Endothelial cell of umbilical vein (primary cell): ENCODE data around the gene MPPE1. TPM values are rescaled to one million over a fixed set of nuclear protein-coding genes. Genes with fewer than 3 reads are reported as not detected.
A peak's percentile ranks its signal among the peaks of the same experiment; 100 is the strongest.

ENCODE experiments used
- BruUV-seq: library from RNA; stranded (reverse); fragments of 400-500 nt; replicated peaks from 2 replicates; lab custom pipeline; 2021; lab: Mats Ljungman, UMichigan
- CTCF ChIA-PET: fragments of 300-600, 350-600 bp; sonication (Branson Sonifier 250); formaldehyde crosslinking; loops from one replicate; lab custom pipeline; 2021; ENCODE audit warnings: antibody characterized with exemption, inconsistent platforms; lab: Charles Lee
- POLR2A ChIA-PET: fragments of 300-600, 350-600 bp; sonication (Branson Sonifier 250); formaldehyde crosslinking; loops from one replicate; lab custom pipeline; 2021; ENCODE audit warnings: antibody characterized with exemption, inconsistent platforms; lab: Charles Lee
- DNase-seq: peaks from one replicate; pipeline ENCODE4 v3.0.0-alpha.2; 2011; ENCODE audit warnings: low read depth, low spot score
- FAIRE-seq: peaks from 2 replicates; lab custom pipeline; 2011; peaks lifted over from hg19 to GRCh38; lab: Jason Lieb, UNC
- H2AFZ ChIP-seq: 2 replicates; pipeline ENCODE4 v1.6.0; 2012; ENCODE audit warnings: low read depth, low read length, control low read depth, inconsistent platforms
- H3K27ac ChIP-seq: 2 replicates; pipeline ENCODE4 v1.5.1; 2011; ENCODE audit warnings: low read depth, mild to moderate bottlenecking, control low read depth, low read length, moderate library complexity; ENCODE audit not compliant: insufficient read depth
- H3K27me3 ChIP-seq, 2 experiments: 2 replicates each; pipeline versions ENCODE4 v1.6.0 to v1.6.1; 2011; ENCODE audit warnings: low read length in 2 of 2, mixed read lengths in 1 of 2; ENCODE audit not compliant: control insufficient read depth in 2 of 2, insufficient read depth in 2 of 2
- H3K36me3 ChIP-seq, 2 experiments: 2 replicates in 1 of 2; 3 replicates in 1 of 2; pipeline ENCODE4 v1.5.1; 2011; ENCODE audit warnings: low read length in 2 of 2, mild to moderate bottlenecking in 1 of 2, moderate library complexity in 1 of 2; ENCODE audit not compliant: control insufficient read depth in 2 of 2, insufficient read depth in 2 of 2; ENCODE audit errors: extremely low read depth in 1 of 2
- H3K4me1 ChIP-seq: 3 replicates; pipeline ENCODE4 v1.5.1; 2011; ENCODE audit warnings: mild to moderate bottlenecking, low read length; ENCODE audit not compliant: control insufficient read depth, insufficient read depth; ENCODE audit errors: extremely low read depth
- H3K4me2 ChIP-seq: 2 replicates; pipeline ENCODE4 v1.6.1; 2011; ENCODE audit warnings: low read length, control low read depth, mixed read lengths; ENCODE audit not compliant: insufficient read depth
- H3K4me3 ChIP-seq, 3 experiments: fragments of 200-600 bp in 1 of 3; sonication (generic), shearing (Covaris generic) in 1 of 3; replicated peaks in 1 of 3; 2 replicates each; pipeline ENCODE4 v1.5.1; 2011 to 2016; ENCODE audit warnings: control low read depth in 3 of 3, low read length in 3 of 3, mild to moderate bottlenecking in 2 of 3, inconsistent platforms in 1 of 3, low read depth in 1 of 3, moderate library complexity in 1 of 3; ENCODE audit not compliant: insufficient read depth in 1 of 3
- H3K79me2 ChIP-seq: 2 replicates; pipeline ENCODE4 v1.6.0; 2012; ENCODE audit warnings: low read length, inconsistent platforms; ENCODE audit not compliant: control insufficient read depth, insufficient read depth
- H3K9ac ChIP-seq: replicated peaks from 2 replicates; pipeline ENCODE3; 2011; ENCODE audit warnings: low read length, control low read depth; ENCODE audit not compliant: insufficient read depth; ENCODE audit errors: extremely low read depth
- H3K9me1 ChIP-seq: replicated peaks from 3 replicates; pipeline ENCODE4 v1.6.0; 2011; ENCODE audit warnings: mild to moderate bottlenecking, low read length; ENCODE audit not compliant: control insufficient read depth, insufficient read depth; ENCODE audit errors: extremely low read depth
- H3K9me3 ChIP-seq: replicated peaks from 2 replicates; pipeline ENCODE4 v1.5.1; 2012; ENCODE audit warnings: low read length, inconsistent platforms; ENCODE audit not compliant: control insufficient read depth, insufficient read depth
- H4K20me1 ChIP-seq: replicated peaks from 2 replicates; pipeline ENCODE3; 2011; ENCODE audit warnings: mild to moderate bottlenecking, low read length; ENCODE audit not compliant: control insufficient read depth, insufficient read depth; ENCODE audit errors: extremely low read depth
- EZH2 ChIP-seq: IDR thresholded peaks from 2 replicates; pipeline ENCODE4 v1.6.1; 2012; ENCODE audit warnings: borderline replicate concordance, low read depth, mild to moderate bottlenecking, moderate library complexity, low read length, inconsistent platforms; ENCODE audit not compliant: severe bottlenecking
- FOS ChIP-seq: IDR thresholded peaks from 2 replicates; pipeline ENCODE4 v1.6.1; 2011; ENCODE audit warnings: mild to moderate bottlenecking, low read length, moderate library complexity, borderline replicate concordance; ENCODE audit not compliant: insufficient read depth
- GATA2 ChIP-seq: IDR thresholded peaks from 2 replicates; pipeline ENCODE4 v1.7.0; 2011; ENCODE audit warnings: low read depth, mild to moderate bottlenecking, moderate library complexity, mixed read lengths, low read length; ENCODE audit not compliant: insufficient read length, insufficient read depth
- JUN ChIP-seq: IDR thresholded peaks from 2 replicates; pipeline ENCODE4 v1.6.1; 2011; ENCODE audit warnings: borderline replicate concordance, low read depth; ENCODE audit not compliant: insufficient read length, insufficient read depth
- MYC ChIP-seq: IDR thresholded peaks from one replicate; pipeline ENCODE4 v1.6.1; 2011; ENCODE audit warnings: mild to moderate bottlenecking, low read depth, low read length
- POLR2A ChIP-seq: IDR thresholded peaks from 2 replicates; pipeline ENCODE4 v1.6.1; 2012; ENCODE audit warnings: low read depth, mild to moderate bottlenecking, control low read depth, low read length
- POLR2AphosphoS5 ChIP-seq: IDR thresholded peaks from 2 replicates; pipeline ENCODE4 v1.6.1; 2012; ENCODE audit warnings: low read depth, mild to moderate bottlenecking, control low read depth, low read length, moderate library complexity; ENCODE audit not compliant: insufficient read depth
- dilution Hi-C: fragments of 300-500 bp; cut with MboI; formaldehyde crosslinking; loops from one replicate; pipeline ENCODE4 v1.15.0; 2019; ENCODE audit warnings: low sequenced_read_pairs; ENCODE audit not compliant: extremely low pct_ligation_motif_present
- intact Hi-C: fragments of 100-400 bp; cut with micrococcal nuclease; formaldehyde crosslinking; loops from one replicate; pipeline ENCODE4 v1.10.0; 2022
- polyA plus RNA-seq, 4 experiments: library from polyadenylated mRNA; depleted of rRNA in 3 of 4; stranded (reverse) in 3 of 4; unstranded in 1 of 4; fragments of >200 nt; gene quantifications; 2 replicates each; pipeline versions ENCODE4 v1.2.1 to v1.2.3, GENCODE V29; 2011 to 2012; ENCODE audit warnings: missing spikeins in 1 of 4
- total RNA-seq: library from RNA; stranded (reverse); gene quantifications from 2 replicates; pipeline ENCODE4 v1.2.3, GENCODE V29; 2021
- TF ChIP-seq, protein P1 (sequence below), 2 donors: IDR thresholded peaks; 1 replicate in 1 of 2; 2 replicates in 1 of 2; pipeline ENCODE4 v1.5.1; 2011; ENCODE audit warnings: low read length in 2 of 2, mild to moderate bottlenecking in 2 of 2, moderate library complexity in 2 of 2, control low read depth in 1 of 2, inconsistent platforms in 1 of 2, low read depth in 1 of 2; ENCODE audit not compliant: insufficient read depth in 1 of 2; ENCODE audit errors: extremely low read depth in 1 of 2
- TF ChIP-seq, protein P2 (sequence below): IDR thresholded peaks from 2 replicates; pipeline ENCODE4 v1.6.1; 2011; ENCODE audit not compliant: insufficient read depth, insufficient read length

The MPPE1 gene
- total and polyA plus RNA-seq, 2 donors (not counting 3 experiments of a cell fraction or from before 2014, with no cell fraction given) = 13.4 to 30.6 TPM

DNA sequence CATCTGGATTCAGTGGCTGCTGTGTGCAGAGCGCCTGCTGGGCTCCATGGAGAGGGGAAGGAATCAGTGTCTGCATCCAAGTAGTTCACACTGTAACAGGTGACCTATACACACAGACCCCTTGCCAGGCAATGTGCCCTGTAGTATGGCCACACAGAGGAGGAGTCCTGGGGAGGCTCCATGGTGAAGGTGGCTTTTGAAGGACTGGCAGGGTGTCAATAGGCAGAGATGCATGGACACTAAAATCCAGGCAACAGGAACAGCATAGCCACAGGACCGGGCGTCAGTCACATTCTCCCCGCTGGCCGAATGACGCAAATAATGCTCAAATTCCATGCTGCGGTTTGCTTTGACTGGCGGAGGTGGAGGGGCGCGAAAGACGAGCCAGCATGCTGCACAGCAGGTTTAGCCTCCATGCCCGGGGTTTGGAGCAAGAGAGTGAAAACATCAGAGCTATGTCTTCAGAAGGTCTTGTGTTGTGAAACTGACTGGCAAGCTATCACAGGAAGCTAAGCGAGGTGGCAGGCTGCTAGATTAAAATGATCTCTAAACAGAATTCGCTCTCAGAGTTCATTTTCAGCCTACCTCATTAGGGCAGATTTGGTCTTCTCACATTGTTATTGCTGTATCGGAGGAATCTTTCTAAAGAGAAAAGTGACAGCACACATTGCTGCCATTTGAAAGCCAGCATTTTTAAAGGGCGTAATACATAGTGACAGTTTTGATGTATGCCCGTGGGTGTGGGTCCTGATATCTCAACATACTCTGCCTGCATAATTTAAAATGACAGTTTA lies 58.1 kb downstream of the MPPE1 start:
- TF ChIP-seq EZH2 = no peak
- TF ChIP-seq, protein P1, sequence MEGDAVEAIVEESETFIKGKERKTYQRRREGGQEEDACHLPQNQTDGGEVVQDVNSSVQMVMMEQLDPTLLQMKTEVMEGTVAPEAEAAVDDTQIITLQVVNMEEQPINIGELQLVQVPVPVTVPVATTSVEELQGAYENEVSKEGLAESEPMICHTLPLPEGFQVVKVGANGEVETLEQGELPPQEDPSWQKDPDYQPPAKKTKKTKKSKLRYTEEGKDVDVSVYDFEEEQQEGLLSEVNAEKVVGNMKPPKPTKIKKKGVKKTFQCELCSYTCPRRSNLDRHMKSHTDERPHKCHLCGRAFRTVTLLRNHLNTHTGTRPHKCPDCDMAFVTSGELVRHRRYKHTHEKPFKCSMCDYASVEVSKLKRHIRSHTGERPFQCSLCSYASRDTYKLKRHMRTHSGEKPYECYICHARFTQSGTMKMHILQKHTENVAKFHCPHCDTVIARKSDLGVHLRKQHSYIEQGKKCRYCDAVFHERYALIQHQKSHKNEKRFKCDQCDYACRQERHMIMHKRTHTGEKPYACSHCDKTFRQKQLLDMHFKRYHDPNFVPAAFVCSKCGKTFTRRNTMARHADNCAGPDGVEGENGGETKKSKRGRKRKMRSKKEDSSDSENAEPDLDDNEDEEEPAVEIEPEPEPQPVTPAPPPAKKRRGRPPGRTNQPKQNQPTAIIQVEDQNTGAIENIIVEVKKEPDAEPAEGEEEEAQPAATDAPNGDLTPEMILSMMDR (IDR thresholded peaks at IDR 0.05; ENCODE audit: extremely low read depth in 1 of 2, insufficient read depth in 1 of 2, low read depth in 1 of 2, low read length in 2 of 2) = no peak
- TF ChIP-seq, protein P2, sequence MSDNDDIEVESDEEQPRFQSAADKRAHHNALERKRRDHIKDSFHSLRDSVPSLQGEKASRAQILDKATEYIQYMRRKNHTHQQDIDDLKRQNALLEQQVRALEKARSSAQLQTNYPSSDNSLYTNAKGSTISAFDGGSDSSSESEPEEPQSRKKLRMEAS = no peak
- TF ChIP-seq POLR2A = no peak
- TF ChIP-seq FOS = no peak
- no peak for TF ChIP-seq POLR2AphosphoS5
- no peak for TF ChIP-seq GATA2
- no peak for TF ChIP-seq MYC
- TF ChIP-seq JUN = no peak
- no TSS peak for BruUV-seq
- Histone ChIP-seq H3K4me3 (peak overlapping the region; percentile 19 to 94 (median 86)), H2AFZ (peak overlapping the region; percentile 91), H3K4me2 (peak overlapping the region; percentile 91), H4K20me1 (no peaks in the 10 kb centered on the region), H3K36me3 (no peaks in the 10 kb centered on the region), H3K4me1 (peaks cover 21% of the 10 kb centered on the region), H3K9ac (peak overlapping the region; percentile 97), H3K9me1 (no peaks in the 10 kb centered on the region), H3K27me3 (peaks cover 2 to 5% of the 10 kb centered on the region in 2 experiments), H3K79me2 (peaks cover 21% of the 10 kb centered on the region), H3K9me3 (no peaks in the 10 kb centered on the region), H3K27ac (peak overlapping the region; percentile 32)
- dilution Hi-C loops (no loop called here), intact Hi-C loops (loop anchor here (5.0 to 10.0 kb wide), 3 partner anchors 115 to 187 kb away; no protein-coding TSS in a partner anchor)
- POLR2A ChIA-PET = interaction anchor here (0.6 kb wide), 1 partner anchor 161 kb away, joined by 6 read pairs; the partner anchor contains the start of gene GNAL
- CTCF ChIA-PET = interaction anchor here (1.4 to 2.1 kb wide), 2 partner anchors 23 to 117 kb away, joined by 3 to 8 read pairs; no protein-coding TSS in a partner anchor
- FAIRE-seq = no peak
- peak; percentile 43 for DNase-seq
